HEK293 (cell line): ENCODE results near the gene DIS3L2.
"Not testable (repeated sequence)": the region's sequence is repeated elsewhere in the genome, so short reads cannot be mapped to it uniquely, and the experiment has no call there.

Experiments used
- CTCF ChIA-PET: fragments of 350-600 bp; formaldehyde crosslinking; extraction: SDS; loops from one replicate; lab custom pipeline; 2021; ENCODE audit warnings: antibody characterized with exemption; lab: Yijun Ruan, JAX
- POLR2A ChIA-PET: fragments of 300-600 bp; formaldehyde crosslinking; extraction: SDS; loops from one replicate; lab custom pipeline; 2020; ENCODE audit warnings: antibody characterized with exemption, inconsistent platforms; lab: Yijun Ruan, JAX
- H3K27ac ChIP-seq: fragments of 200-500 bp; sonication (Bioruptor generic); 2 replicates; pipeline ENCODE4 v1.5.1; 2014; ENCODE audit warnings: low read depth, low read length, control low read depth, inconsistent platforms; ENCODE audit errors: extremely low read depth
- H3K36me3 ChIP-seq, 2 experiments: fragments of 200-500 bp in 1 of 2; sonication (Bioruptor generic) in 1 of 2; 1 replicate in 1 of 2; 2 replicates in 1 of 2; pipeline ENCODE4 v1.5.1; 2014 to 2017; ENCODE audit warnings: inconsistent platforms in 2 of 2, low read length in 2 of 2; ENCODE audit not compliant: control insufficient read depth in 2 of 2, insufficient read depth in 1 of 2
- H3K4me1 ChIP-seq: fragments of 200-500 bp; sonication (Bioruptor generic); 2 replicates; pipeline ENCODE4 v1.5.1; 2014; ENCODE audit warnings: mild to moderate bottlenecking, low read length, inconsistent platforms; ENCODE audit not compliant: control insufficient read depth, insufficient read depth
- H3K4me3 ChIP-seq: 2 replicates; pipeline ENCODE4 v1.5.1; 2011; ENCODE audit warnings: low read depth, mild to moderate bottlenecking, control low read depth, low read length, moderate library complexity
- H3K9me3 ChIP-seq: fragments of 200-500 bp; sonication (Bioruptor generic); 2 replicates; pipeline ENCODE4 v1.5.1; 2014; ENCODE audit warnings: low read depth, low read length, inconsistent platforms; ENCODE audit not compliant: control insufficient read depth, insufficient read depth
- GLIS1 ChIP-seq: fragments of 450-650 bp; formaldehyde crosslinking; IDR thresholded peaks from 2 replicates; pipeline ENCODE4 v1.5.1; 2016; ENCODE audit warnings: missing biosample characterization, missing genetic modification characterization
- KLF1 ChIP-seq: fragments of 450-650 bp; formaldehyde crosslinking; IDR thresholded peaks from 2 replicates; pipeline ENCODE4 v1.5.1; 2016; ENCODE audit warnings: missing biosample characterization, missing genetic modification characterization
- ZIC2 ChIP-seq: fragments of 450-650 bp; formaldehyde crosslinking; IDR thresholded peaks from 2 replicates; pipeline ENCODE4 v1.5.1; 2016; ENCODE audit warnings: missing biosample characterization, missing genetic modification characterization
- ZNF404 ChIP-seq: fragments of 450-650 bp; formaldehyde crosslinking; IDR thresholded peaks from 2 replicates; pipeline ENCODE4 v1.5.1; 2017; ENCODE audit warnings: missing biosample characterization, missing genetic modification characterization
- ZNF692 ChIP-seq: fragments of 450-650 bp; formaldehyde crosslinking; IDR thresholded peaks from 2 replicates; pipeline ENCODE4 v1.5.1; 2016; ENCODE audit warnings: missing biosample characterization, missing genetic modification characterization

DIS3L2 gene

GRCh38 chr2:232377841-232378734 is 416.6 kb downstream of the DIS3L2 start:
- CTCF ChIA-PET: interaction anchor here (0.7 to 1.2 kb wide), 2 partner anchors 11 to 18 kb away, joined by 3 read pairs; no protein-coding TSS in a partner anchor
- H3K36me3 ChIP-seq: no peaks in the 10 kb centered on the region
- no peaks in the 10 kb centered on the region for H3K4me1 ChIP-seq
- H3K27ac ChIP-seq: no peak overlapping the region
- H3K9me3 ChIP-seq: no peaks in the 10 kb centered on the region
- H3K4me3 ChIP-seq: no peak overlapping the region
- TF ChIP-seq ZNF692 (tag by site-specific recombination) (no peak), ZNF404 (tag by site-specific recombination) (no peak), KLF1 (tag by site-specific recombination) (peak; percentile 24; the same call in 1 of the 2 replicates), GLIS1 (tag by site-specific recombination) (0 out of 2 replicates have a peak, but pooled peaks have one; percentile 21)
- TF ChIP-seq, all 188 proteins: peak for 2
- POLR2A ChIA-PET: no interaction called here

- CTCF ChIA-PET: interaction anchor here (1.2 kb wide), 1 partner anchor 12 kb away, joined by 3 read pairs; no protein-coding TSS in a partner anchor
- H3K36me3 ChIP-seq, H3K4me3 ChIP-seq, H3K27ac ChIP-seq, POLR2A ChIA-PET, H3K4me1 ChIP-seq, H3K9me3 ChIP-seq: not testable (repeated sequence)
Observed at GRCh38 chr2:232378735-232379151, 417.2 kb downstream of the DIS3L2 start, which contains the start of gene ALPP. ALPP (plus strand) TSS chr2:232378751; CDS start chr2:232378803, 52 bp downstream.

GRCh38 chr2:232379610-232380590 is 418.4 kb downstream of the DIS3L2 start:
- CTCF ChIA-PET, H3K36me3 ChIP-seq, H3K9me3 ChIP-seq, H3K4me1 ChIP-seq, H3K27ac ChIP-seq, POLR2A ChIA-PET, H3K4me3 ChIP-seq: not testable (repeated sequence)
- TF ChIP-seq ZIC2: 0 out of 2 replicates have a peak, but pooled peaks have one; percentile 8
- TF ChIP-seq, all 188 proteins: peak for 1; not testable (repeated sequence) for 187

- H3K4me1 ChIP-seq, H3K36me3 ChIP-seq, POLR2A ChIA-PET, H3K4me3 ChIP-seq, H3K9me3 ChIP-seq, CTCF ChIA-PET, H3K27ac ChIP-seq: not testable (repeated sequence)
Observed at GRCh38 chr2:232381204-232382031, 419.9 kb downstream of the DIS3L2 start.
